A673 (cell line): ENCODE measurements around the gene MYO5A.

ENCODE experiments used
- CTCF ChIP-seq: fragments of 300-800, 200-600 bp; sonication (generic); conservative IDR thresholded peaks from 2 replicates; pipeline ENCODE4 v1.5.1; 2017; ENCODE audit warnings: low read depth, mild to moderate bottlenecking, antibody characterized with exemption, low read length, moderate library complexity, mixed read lengths
- EZH2 ChIP-seq: fragments of 200-600 bp; sonication (generic); IDR thresholded peaks from 2 replicates; pipeline ENCODE4 v1.6.1; 2017; ENCODE audit warnings: borderline replicate concordance, low read depth, mild to moderate bottlenecking, mixed read lengths, antibody characterized with exemption, low read length; ENCODE audit not compliant: poor library complexity, severe bottlenecking

DNA sequence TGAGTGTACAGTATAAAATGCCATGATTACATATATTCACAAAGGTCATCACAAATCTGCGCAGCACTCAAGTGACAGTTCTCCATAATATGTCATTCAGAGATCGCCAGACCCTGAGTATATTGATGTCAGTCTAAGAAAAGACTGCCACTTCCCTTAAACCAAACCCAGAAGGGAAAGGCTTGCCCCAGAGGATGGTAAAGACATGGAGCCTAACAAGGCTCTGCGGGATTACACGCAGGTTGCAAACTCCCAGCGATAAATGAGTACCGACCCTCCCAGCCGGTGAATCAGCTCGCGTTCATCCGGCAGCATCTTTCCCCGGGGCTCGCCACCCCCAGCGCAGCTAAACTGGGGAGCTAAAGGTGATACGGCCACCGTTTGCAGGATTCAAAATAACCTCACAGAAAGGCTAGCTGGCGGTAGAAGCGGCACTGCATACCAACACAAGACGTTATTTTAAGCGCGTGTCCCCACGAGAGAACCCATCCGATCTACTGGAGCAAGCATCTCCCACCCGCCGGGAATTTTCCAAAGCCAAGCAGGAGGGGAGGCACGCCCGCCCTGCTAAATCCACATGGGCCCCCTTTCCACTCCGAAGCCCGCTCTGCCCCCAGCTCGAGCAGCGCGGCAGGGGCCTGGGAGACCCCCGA lies 643 bp downstream of the MYO5A start:
- TF ChIP-seq CTCF (no peak), EZH2 (no peak)
